Measurements from ENCODE around the gene STK38L.

GRCh38 chr12:27293463-27293862, 49.4 kb downstream of the STK38L start:
- TF ChIP-seq, protein P1, sequence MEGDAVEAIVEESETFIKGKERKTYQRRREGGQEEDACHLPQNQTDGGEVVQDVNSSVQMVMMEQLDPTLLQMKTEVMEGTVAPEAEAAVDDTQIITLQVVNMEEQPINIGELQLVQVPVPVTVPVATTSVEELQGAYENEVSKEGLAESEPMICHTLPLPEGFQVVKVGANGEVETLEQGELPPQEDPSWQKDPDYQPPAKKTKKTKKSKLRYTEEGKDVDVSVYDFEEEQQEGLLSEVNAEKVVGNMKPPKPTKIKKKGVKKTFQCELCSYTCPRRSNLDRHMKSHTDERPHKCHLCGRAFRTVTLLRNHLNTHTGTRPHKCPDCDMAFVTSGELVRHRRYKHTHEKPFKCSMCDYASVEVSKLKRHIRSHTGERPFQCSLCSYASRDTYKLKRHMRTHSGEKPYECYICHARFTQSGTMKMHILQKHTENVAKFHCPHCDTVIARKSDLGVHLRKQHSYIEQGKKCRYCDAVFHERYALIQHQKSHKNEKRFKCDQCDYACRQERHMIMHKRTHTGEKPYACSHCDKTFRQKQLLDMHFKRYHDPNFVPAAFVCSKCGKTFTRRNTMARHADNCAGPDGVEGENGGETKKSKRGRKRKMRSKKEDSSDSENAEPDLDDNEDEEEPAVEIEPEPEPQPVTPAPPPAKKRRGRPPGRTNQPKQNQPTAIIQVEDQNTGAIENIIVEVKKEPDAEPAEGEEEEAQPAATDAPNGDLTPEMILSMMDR (IDR thresholded peaks at IDR 0.05): no peak
- no peak for TF ChIP-seq POLR2A (IDR thresholded peaks at IDR 0.05)
